Measurements from ENCODE around the gene IL4. TPM values are rescaled to one million over a fixed set of nuclear protein-coding genes. Genes with fewer than 3 reads are reported as not detected.

The IL4 gene
- polyA plus RNA-seq, 3 donors = not detected

GRCh38 chr5:132692632-132692967, 18.8 kb downstream of the IL4 start:
- Histone ChIP-seq H3K27me3 (ENCODE audit: control insufficient read depth in 2 of 2, insufficient read depth in 2 of 2, low read length in 2 of 2) (no peaks in the 10 kb centered on the region), H3K9me3 (replicated peaks in 1 of 2; ENCODE audit: control insufficient read depth in 1 of 2, insufficient read depth in 1 of 2, low read length in 2 of 2) (no peaks in the 10 kb centered on the region), H3K9ac (ENCODE audit: insufficient read depth, low read length, poor library complexity, severe bottlenecking) (no peak overlapping the region), H4K20me1 (ENCODE audit: insufficient read depth, low read length) (no peaks in the 10 kb centered on the region), H3K79me2 (ENCODE audit: insufficient read depth, low read length) (no peaks in the 10 kb centered on the region), H3K4me2 (replicated peaks; ENCODE audit: extremely low read depth, low read length, poor library complexity, severe bottlenecking) (no peak overlapping the region), H3K36me3 (replicated peaks in 1 of 2; ENCODE audit: control insufficient read depth in 1 of 2, insufficient read depth in 2 of 2, low read length in 2 of 2) (no peaks in the 10 kb centered on the region), H3K4me1 (ENCODE audit: control insufficient read depth in 1 of 2, insufficient read depth in 2 of 2, low read length in 2 of 2) (peaks cover 14 to 15% of the 10 kb centered on the region in 2 donors), H3K4me3 (replicated peaks in 1 of 3; ENCODE audit: low read depth in 2 of 3, low read length in 3 of 3) (no peak overlapping the region), H3K27ac (ENCODE audit: low read depth in 1 of 2, low read length in 2 of 2) (no peak overlapping the region), H2AFZ (ENCODE audit: insufficient read depth, low read depth, low read length, poor library complexity, severe bottlenecking) (no peak overlapping the region)
- no peak overlapping the region for H3K4me3 Mint-ChIP-seq
- no peak for TF ChIP-seq CTCF (IDR thresholded peaks at IDR 0.05)
- no peaks in the 10 kb centered on the region for H3K36me3 Mint-ChIP-seq
- DNase-seq = no peak
- intact Hi-C loops (cut with micrococcal nuclease) = no loop called here
- H3K27me3 Mint-ChIP-seq (ENCODE audit: low read depth in 3 of 3) = no peaks in the 10 kb centered on the region
- peaks cover 19% of the 10 kb centered on the region for H3K4me1 Mint-ChIP-seq
- no peak overlapping the region for H3K27ac Mint-ChIP-seq
- no peaks in the 10 kb centered on the region for H3K9me3 Mint-ChIP-seq

- Histone ChIP-seq H3K36me3 (replicated peaks in 1 of 2; ENCODE audit: control insufficient read depth in 1 of 2, insufficient read depth in 2 of 2, low read length in 2 of 2) (no peaks in the 10 kb centered on the region), H3K4me2 (replicated peaks; ENCODE audit: extremely low read depth, low read length, poor library complexity, severe bottlenecking) (no peak overlapping the region), H3K9me3 (replicated peaks in 1 of 2; ENCODE audit: control insufficient read depth in 1 of 2, insufficient read depth in 1 of 2, low read length in 2 of 2) (no peaks in the 10 kb centered on the region), H3K4me1 (ENCODE audit: control insufficient read depth in 1 of 2, insufficient read depth in 2 of 2, low read length in 2 of 2) (no peaks in the 10 kb centered on the region), H3K4me3 (replicated peaks in 1 of 3; ENCODE audit: low read depth in 2 of 3, low read length in 3 of 3) (no peak overlapping the region), H2AFZ (ENCODE audit: insufficient read depth, low read depth, low read length, poor library complexity, severe bottlenecking) (no peak overlapping the region), H3K79me2 (ENCODE audit: insufficient read depth, low read length) (no peaks in the 10 kb centered on the region), H3K27me3 (ENCODE audit: control insufficient read depth in 2 of 2, insufficient read depth in 2 of 2, low read length in 2 of 2) (no peaks in the 10 kb centered on the region), H4K20me1 (ENCODE audit: insufficient read depth, low read length) (no peaks in the 10 kb centered on the region), H3K27ac (ENCODE audit: low read depth in 1 of 2, low read length in 2 of 2) (no peak overlapping the region), H3K9ac (ENCODE audit: insufficient read depth, low read length, poor library complexity, severe bottlenecking) (no peak overlapping the region)
- H3K27me3 Mint-ChIP-seq (ENCODE audit: low read depth in 3 of 3) = peaks cover 0 to 2% (median 0%) of the 10 kb centered on the region in 3 donors
- DNase-seq = no peak
- intact Hi-C loops (cut with micrococcal nuclease) = no loop called here
- TF ChIP-seq CTCF (IDR thresholded peaks at IDR 0.05) = no peak
- no peak overlapping the region for H3K27ac Mint-ChIP-seq
- peaks cover 0 to 2% (median 0%) of the 10 kb centered on the region in 7 donors for H3K9me3 Mint-ChIP-seq
- H3K4me3 Mint-ChIP-seq = no peak overlapping the region
- H3K36me3 Mint-ChIP-seq = peaks cover 0 to 2% of the 10 kb centered on the region in 2 donors
- no CpG with 5 or more reads among the region's 4 CpGs for WGBS (ENCODE audit: insufficient coverage)
- no peaks in the 10 kb centered on the region for H3K4me1 Mint-ChIP-seq
These were observed 22.2 kb downstream of the IL4 start for GRCh38 chr5:132695956-132696355.
